T-helper 22 cell (primary cell): Measurements from ENCODE around the gene TM6SF1.
"Not testable (repeated sequence)": the region's sequence is repeated elsewhere in the genome, so short reads cannot be mapped to it uniquely, and the experiment has no call there.

ENCODE experiments used
- DNase-seq: peaks from one replicate; pipeline ENCODE4 v3.0.0-alpha.2; 2020; ENCODE audit warnings: low read depth

The TM6SF1 gene

DNA sequence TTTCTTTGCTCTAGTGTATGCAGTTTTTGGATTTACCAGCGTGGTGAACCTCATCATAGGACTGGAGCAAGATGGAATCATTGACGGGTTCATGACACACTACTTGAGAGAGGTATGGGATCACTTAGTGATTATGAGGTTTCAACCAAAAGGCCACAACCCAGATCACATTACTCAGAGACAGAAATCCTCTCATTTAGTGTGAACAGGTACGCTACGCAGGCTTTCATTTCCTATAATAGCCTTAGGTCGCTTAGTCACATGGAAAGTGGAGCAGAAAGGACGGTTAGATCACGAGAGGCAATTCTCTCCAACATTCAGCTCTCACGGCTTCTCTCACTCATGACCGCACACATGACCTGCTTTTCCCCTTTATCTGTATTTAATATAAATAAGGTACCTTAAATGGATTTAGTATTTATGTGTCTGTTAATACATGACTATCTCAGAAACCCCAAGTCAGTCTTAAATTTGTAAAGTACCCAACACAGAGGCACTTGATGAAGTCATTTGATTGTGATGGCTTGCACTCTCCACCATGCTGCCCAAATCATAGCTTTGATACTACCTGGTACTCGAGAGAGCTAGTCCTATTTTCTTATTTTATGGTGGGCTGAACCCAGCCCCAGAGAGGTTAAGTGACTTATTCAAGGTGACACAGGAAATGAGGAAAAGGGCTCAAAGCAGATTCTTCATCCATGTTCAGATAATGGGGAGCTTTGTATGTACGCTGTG is 8.6 kb downstream of the TM6SF1 start:
- DNase-seq = no peak

DNA sequence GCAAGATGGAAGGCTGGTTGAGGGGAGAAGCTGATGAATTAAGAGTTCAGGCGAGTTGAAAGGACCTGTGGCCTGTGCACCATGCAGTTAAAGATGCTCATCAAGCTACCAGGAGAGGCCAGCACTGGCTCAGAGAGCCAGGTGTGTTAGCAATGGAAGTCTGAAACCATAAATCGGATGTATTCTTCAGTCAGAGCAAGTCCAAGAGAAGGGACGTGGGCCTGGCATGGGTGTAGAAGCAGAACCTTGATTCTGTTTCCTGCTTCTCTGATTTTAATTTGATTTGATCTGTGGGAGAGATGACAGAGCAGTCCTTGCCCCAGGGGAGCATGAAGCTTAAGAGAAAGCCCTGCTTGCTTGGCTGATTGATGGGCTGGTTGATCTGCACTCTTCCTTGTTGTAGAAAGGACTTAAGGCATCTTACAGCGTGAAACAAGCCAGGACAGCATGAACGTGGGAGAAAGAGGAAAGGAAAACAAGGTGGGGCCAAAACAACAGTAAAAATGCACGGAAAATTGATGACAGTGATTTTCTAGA is 10.9 kb downstream of the TM6SF1 start:
- DNase-seq = no peak

DNA sequence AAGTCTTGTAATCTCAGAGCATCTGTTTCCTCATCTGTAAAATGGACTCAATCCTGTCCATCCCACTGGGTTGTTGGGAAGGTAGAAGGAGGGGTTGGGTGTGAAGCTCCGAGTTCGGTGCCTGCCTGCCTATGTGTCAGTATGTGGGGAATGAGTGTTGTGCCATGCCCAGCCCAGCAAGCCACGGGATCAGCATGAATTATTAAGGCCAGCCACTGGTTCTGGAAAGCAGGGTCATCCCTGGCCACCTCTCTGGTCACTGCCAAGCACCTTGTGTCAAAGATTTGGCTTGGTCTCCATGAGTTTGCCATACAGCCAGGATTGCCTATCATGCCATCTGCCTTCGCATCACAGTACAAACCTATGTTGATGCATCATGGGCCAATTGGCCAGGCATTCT is 11.5 kb downstream of the TM6SF1 start:
- no peak for DNase-seq

DNA sequence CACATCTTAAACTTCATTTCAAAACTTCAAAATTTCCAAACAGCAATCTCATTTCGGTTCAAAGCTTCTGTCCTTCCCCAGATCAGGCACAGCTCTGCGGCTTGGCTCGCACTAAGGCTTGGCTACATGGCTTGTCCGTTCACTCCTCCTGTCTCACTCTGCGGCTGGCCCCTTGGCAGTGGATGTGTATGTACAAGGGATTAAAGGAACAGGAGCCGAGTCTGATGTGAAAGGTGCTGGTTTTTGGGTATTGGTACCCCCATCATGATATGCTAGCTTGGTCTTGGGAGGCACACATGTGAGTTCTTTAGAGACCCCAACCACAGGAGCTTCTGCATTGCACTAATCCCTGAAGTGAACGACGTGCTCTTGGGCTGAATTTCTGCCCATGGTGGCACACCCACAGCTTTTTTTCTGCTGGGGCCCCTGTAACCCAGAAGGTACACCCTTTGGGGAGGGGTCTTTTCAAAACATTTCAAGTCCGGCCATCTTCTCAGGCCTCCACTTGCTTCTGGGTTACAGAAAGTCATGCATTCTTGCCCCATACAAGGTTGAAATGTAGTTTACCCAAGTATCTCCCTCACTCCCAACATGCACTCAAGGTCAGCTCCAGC is 12.6 kb downstream of the TM6SF1 start:
- DNase-seq = no peak

DNA sequence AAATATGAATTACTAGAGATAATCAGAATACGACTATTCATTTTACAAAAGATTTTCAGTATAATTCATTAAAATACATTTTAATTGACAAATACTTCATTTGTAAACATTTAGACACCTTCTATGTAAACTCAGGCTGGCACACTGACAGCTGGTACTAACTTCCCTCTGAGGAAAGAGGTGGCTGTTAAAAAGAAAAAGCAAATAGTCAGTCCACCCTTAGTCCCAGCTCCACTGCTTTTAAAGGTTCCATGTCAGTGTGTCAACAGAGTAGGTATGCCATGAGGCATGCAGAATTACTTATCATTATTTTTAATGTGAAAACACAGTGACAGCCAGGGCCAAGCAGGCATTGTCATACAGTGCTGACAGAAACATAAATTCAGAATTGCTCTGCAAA is 16.1 kb downstream of the TM6SF1 start:
- DNase-seq = no peak

DNA sequence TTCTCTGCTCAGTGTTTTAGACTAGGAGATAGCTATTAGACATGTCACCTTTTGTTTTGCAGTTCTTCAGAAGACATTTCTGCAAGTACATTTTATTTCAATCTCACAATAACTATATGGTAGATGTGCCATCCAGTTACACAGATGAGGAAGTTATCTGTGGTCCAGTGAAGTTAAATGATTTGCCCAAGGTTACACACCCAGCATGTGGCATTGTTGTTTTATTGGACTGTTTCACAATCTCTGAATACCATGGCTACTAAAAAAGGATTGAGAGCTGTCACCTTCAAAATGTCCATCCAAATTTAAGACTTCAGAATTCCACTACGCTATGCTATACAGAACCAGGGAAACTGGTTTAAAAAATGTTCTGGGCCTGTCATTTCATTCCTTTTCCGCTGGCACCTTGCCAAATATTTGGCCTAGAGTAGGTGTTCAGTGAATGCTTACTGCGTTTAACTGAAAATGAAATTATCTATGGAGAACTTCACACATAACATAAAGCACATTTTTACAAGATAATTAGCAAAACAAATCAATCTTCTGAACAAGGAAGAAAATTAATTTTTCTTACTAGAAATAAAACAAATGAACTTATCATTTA is 20.2 kb downstream of the TM6SF1 start:
- DNase-seq = no peak

DNA sequence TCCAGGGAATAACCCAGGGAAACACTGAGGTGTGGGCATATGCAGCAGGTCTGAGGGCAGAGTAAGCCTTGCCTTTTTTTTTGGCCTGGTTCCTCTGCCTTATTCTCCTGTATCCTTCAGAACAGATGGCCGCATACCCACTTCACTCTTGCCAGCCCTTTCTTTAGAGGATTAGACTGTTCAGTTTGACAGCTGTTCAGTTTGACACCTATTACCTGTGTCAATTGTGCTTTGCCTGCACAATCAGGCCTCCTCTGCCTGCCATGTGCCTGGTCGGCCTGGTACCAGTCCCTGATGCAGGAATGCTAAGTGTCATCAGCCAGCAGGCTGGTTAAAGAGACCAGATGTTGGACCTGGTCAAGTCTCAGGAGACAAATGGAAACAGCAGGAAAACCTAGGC is 22.3 kb downstream of the TM6SF1 start:
- no peak for DNase-seq

DNA sequence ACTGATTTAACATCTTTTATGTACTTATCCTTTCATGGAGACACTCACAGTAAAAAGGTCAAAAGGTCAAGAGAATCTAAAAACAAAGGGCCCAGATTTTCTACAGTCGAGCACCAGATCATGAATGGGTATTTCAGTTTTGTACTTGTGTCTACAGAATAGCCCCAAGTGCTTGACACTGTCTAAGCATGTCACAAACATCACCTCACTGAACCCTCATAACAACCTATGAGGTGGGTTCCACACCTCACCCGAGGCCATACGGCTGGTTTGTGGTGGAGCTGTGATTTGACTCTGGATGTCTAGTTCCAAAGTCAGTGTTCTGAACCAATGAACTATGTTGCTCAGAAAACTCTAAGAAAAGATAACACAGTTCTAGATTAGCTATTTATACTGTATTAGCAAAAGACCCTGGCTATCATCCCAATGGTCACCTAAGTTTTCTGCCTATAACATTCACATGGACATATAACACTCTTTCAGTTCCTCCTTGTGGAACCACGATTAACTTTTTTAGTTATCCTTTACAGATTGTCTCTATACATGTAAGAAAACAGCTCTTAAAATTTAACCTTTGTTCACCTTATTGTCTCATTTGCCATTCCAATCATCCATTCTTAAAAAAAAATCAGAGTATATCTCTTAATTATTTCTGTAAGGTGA is 25.5 kb downstream of the TM6SF1 start:
- DNase-seq = no peak

DNA sequence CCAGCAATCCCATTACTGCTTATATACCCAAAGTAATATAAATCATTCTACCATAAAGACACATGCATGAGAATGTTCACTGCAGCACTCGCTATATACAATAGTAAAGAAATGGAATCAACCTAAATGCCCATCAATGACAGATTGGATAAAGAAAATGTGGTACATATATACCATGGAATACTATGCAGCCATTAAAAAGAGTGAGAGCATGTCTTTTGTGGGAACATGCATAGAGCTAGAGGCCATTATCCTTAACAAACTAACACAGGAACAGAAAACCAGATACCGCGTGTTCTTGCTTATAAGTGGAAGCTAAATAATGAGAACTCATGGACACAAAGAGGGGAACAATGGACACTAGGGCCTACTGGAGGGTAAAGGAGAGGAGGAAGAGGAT is 34.7 kb downstream of the TM6SF1 start:
- DNase-seq = not testable (repeated sequence)

DNA sequence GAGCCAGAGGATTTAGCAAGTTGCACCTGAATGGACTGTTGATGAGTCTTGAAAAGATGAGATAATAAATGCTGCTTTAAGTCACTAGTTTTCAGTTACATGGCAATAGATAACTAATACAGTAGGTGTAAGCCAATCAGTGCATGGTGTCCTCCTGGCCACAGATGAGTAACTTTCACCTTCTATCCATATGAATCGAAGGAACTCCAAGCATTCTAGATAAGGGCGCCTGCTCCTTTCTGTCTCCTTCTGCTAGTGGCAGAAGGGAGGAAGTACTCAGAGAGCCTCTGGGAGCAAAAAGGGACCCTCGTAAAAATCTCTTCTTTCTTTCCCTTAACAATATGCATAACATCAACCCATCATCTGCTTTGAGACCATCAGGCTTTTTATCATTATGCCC is 37.3 kb downstream of the TM6SF1 start:
- DNase-seq = no peak

DNA sequence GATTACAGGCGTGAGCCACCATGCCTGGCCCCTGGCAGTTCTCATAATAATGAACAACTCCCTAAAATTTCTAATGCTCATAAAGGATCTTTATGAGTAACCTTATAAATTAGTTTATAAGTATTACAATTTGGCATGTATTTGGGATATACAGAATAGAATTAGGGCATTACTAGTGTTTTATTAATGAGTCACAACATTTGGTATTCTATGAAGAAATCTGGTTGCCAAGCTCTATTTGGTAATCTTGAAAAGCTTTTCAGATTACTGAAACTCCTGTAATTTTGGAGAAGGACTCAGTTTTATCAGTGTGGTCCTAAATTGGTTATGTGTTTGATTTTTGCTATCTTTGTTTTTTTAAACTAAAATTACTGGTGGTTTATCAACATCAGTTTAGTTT is 45.8 kb downstream of the TM6SF1 start:
- DNase-seq = no peak

DNA sequence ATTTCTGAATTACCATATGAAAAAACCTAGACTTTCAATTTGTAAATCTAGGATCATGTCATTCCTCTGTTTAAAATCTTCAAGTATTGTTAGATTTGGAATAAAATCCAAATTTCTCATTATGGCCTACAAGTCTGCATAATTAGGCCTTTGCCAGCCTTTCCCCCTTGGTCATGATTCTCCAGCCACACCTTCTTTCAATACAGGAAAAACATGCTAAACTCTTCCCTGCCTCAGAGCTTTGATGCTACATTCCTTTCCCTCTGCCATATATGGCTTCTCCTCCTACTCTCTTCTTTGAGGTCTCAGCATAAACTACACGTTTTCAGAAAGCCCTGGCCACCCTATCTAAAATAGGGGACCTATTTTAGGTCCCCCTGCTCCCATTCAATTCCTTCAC is 48.5 kb downstream of the TM6SF1 start:
- no peak for DNase-seq

DNA sequence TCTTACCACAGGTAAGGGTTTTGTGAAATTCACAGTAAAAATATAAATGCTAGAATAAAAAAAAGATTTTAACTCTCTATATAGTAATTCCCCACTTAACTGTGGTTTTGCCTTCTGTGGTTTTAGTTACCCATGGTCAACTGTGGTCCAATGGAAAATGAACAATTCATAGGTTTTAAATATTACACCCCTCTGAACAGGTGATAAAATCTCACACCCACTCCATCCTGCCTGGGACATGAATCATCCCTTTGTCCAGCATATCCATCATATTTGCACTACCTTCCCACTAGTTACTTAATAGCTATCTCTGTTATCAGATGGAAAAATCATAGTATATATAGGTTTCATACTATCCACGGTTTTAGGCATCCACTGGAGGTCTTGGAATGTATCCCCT is 50.9 kb downstream of the TM6SF1 start:
- no peak for DNase-seq

DNA sequence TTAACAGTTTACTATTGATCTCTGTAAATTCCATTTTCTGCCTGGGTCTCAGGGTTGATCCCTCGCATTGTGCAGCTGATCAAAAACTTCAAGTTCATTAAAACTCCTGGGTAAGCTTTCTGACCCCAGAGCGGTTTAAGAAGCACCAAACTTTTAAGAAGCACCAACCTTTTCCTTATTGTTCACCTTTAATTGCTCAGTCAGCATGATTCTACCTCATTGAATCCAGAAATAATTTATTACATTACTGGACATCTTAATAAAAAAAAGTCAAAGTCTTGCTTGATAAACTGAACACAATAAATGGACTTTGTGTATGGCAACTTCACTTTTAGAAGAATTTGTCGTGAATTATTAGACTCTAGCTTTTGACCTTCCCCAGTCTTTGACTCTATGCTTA is 53.3 kb downstream of the TM6SF1 start:
- DNase-seq = no peak

DNA sequence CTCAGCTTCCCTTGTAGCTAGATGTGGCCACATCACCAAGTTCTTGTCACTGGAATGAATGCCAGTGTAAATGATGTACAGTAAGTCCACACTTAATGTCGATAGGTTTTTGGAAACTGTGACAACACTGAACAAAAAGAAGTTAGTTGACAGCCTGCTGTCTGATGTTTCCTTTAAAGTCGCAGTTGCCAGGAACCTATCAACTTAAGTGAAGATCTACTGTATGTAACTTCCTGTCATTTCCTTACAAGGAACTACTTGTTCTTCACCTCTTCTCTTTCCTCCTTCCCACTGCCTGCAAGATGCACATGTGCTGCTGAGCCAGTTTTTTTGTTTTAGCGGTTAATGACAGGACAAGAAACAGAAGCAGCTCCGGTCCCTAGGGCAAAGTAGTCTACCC is 55.6 kb downstream of the TM6SF1 start:
- DNase-seq = no peak

DNA sequence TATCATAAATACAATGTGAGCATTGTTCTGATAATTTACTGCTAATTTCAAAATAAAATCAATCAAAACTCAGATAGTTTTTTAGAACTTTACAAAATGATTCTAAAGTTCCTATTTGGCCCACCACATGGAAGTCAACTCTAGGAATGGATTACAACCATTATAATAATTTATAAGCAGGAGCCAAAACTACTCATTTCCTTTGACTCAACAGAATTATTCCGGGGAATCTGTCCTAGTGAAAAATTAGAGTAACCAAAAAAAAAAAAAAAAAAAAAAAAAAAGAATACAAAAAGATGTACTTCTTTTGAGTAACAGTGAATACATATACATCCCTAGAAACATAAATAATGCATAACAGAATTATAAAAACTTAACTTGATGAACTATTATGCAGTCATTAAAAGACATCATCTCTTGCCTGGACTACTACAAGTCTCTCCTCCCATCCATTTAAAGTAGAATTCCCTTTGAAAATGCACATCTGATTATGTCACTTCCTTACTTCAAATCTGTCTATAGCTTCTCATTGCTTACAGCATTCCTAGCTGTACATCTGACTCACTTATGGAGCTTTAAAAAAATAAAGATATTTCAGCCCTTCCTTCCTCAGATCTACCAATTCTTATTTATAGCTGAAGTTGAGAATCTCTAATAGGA is 56.8 kb downstream of the TM6SF1 start:
- DNase-seq = no peak

DNA sequence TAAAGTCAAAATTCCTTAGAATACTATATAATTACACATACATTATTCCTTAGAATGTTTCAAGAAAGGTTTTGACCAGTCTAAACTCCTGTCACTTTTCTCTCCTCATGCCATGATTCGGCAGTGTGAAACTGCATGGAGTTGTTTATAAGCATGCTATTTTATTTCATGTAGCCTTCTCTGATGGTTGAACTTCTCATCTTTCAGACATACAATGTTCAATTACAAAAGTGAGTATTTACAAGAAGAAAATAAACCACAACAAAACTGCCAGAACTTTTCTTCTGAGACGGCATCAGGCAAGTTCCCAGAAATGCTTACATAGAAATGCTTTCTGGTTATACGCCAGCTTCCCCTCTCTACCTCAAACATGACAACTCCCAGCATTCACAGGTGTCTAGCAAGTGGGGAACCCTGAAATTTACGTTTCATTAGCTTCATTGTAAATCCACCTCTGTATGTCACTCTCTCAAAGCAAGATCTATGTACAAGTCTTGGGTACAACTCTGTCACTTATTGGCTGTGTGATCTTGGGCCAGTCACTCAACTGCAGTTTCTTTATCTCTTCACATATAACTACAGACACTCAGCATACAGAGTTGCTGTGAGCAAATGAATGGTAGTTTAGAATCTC is 57.4 kb downstream of the TM6SF1 start:
- no peak for DNase-seq

DNA sequence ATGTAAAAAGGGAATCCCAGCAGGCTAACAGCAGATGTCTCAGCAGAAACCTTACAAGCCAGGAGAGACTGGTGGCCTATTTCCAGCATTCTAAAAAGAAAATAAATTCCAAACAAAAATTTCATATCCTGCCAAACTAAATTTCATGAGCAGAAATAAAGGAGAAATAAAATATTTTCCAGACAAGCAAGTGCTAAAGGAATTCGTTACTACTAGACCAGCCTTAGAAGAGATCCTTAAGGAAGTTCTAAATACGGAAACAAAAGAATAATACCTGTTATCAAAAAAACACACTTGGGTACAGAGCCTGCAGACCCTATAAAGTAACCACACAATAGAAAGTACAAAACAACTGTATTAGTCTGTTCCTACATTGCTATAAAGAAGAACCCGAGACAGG is 58.8 kb downstream of the TM6SF1 start:
- DNase-seq = no peak

DNA sequence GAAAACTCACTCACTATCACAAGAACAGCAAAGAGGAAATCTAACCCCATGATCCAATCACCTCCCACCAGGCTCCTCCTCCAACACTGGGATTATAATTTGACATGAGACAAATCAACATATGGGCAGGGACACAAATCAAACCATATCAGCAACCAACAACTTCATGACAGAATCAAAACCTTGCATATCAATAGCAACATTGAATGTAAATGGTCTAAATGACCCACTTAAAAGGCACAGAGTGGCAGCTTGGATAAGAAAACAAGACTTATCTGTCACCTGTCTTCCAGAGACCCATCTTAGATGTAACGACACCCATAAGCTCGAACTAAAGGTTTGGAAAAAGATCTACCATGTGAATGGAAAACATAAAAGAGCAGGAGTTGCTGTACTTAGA is 59.4 kb downstream of the TM6SF1 start:
- DNase-seq = no peak

DNA sequence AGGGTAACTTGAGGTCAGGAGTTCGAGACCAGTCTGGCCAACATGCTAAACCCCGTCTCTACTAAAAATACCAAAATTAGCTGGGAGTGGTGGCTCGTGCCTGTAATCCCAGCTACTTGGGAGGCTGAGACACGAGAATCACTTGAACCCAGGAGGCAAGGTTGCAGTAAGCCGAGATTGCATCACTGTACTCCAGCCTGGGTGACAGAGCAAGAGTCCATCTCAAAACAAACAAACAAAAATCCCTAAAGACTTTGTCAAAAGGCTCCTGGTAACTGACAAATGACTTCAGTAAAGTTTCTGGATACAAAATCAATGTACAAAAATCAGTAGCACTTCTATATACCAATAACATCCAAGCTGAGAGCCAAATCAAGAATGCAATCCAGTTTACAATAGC is 62.1 kb downstream of the TM6SF1 start:
- DNase-seq = not testable (repeated sequence)

DNA sequence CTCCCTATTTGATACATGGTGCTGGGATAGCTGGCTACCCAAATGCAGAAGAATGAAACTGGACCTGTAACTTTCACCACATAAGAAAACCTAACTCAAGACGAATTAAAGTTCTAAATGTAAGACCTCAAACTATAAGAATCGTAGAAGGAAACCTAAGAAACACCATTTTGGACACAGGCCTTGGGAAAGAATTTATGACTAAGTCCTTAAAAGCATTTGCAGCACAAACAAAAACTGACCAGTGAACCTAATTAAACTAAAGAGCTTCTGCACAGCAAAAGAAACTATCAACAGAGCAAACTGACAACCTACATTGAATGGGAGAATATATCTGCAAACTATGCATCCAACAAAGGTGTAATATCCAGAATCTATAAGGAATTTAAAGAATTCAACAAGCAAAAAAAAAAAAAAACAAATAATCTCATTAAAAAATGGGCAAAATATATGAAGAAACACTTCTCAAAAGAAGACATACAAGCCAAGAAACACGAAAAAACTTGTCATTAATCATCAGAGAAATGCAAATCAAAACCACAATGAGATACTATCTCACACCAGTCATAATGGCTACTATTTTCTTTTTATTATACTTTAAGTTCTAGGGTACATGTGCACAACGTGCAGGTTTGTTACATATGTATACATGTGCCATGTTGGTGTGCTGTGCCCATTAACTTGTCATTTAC is 63.2 kb downstream of the TM6SF1 start:
- no peak for DNase-seq
